ENCODE results near the gene PRICKLE1. TPM values are rescaled to one million over a fixed set of nuclear protein-coding genes. Genes with fewer than 3 reads are reported as not detected.

The PRICKLE1 gene
- 69.0 and 86.0 TPM in 2 replicates for total RNA-seq
- polyA plus RNA-seq: 22.0 and 34.3 TPM in 2 replicates
- 31.1 and 31.4 TPM in 2 replicates for polyA plus RNA-seq (2011; cell fraction: cytosol; rRNA removed)
- polyA plus RNA-seq (2011; cell fraction: nucleus; rRNA removed): 58.0 and 65.5 TPM in 2 replicates
- polyA plus RNA-seq (2012): 23.2 and 38.0 TPM in 2 replicates
- 191 and 247 TPM in 2 replicates for polyA minus RNA-seq
- polyA minus RNA-seq (2011; cell fraction: cytosol; rRNA and poly(A)+ RNA removed): not detected
- 85.1 and 142 TPM in 2 replicates for polyA minus RNA-seq (2011; cell fraction: nucleus; rRNA and poly(A)+ RNA removed)
- percentile 98 among the genes with signal in this experiment for Bru-seq, nascent RNA
- BruChase-seq, experiment 1, labeled RNA remaining after a 6-hour chase: percentile 87 among the genes with signal in this experiment
- BruChase-seq, experiment 2, labeled RNA remaining after a 2-hour chase: percentile 87 among the genes with signal in this experiment
- long read RNA-seq, full-length matches to known transcripts: 11 of 68 reads
- long read RNA-seq, partial matches to known transcripts: 2 of 68 reads
- long read RNA-seq, other reads (novel, unspliced or antisense): 55 of 68 reads

GRCh38 chr12:42589465-42590329, at the start of gene PRICKLE1:
TSS of gene PRICKLE1 (minus strand) at chr12:42589746. CDS start at chr12:42472516, 117,230 bp downstream.
- Histone ChIP-seq H3K9me3 (replicated peaks; ENCODE audit: control insufficient read depth, insufficient read depth, low read length) (no peaks in the 10 kb centered on the region), H3K27ac (ENCODE audit: insufficient read depth, low read depth, low read length) (peak within 1 kb of the TSS; percentile 59), H3K4me1 (ENCODE audit: control insufficient read depth, extremely low read depth, insufficient read depth, low read length) (peaks cover 38% of the 10 kb centered on the region), H3K4me2 (ENCODE audit: insufficient read depth, low read length) (peak within 1 kb of the TSS; percentile 98), H3K36me3 (ENCODE audit: control insufficient read depth in 2 of 2, extremely low read depth in 1 of 2, insufficient read depth in 2 of 2, low read length in 2 of 2) (no peaks in the 10 kb centered on the region), H3K27me3 (ENCODE audit: control insufficient read depth in 2 of 2, insufficient read depth in 2 of 2, low read length in 2 of 2) (no peaks in the 10 kb centered on the region), H3K9me1 (replicated peaks; ENCODE audit: control insufficient read depth, extremely low read depth, insufficient read depth, low read length) (no peaks in the 10 kb centered on the region), H3K9ac (replicated peaks; ENCODE audit: extremely low read depth, insufficient read depth, low read length) (peak within 1 kb of the TSS; percentile 90), H3K79me2 (ENCODE audit: control insufficient read depth, insufficient read depth, low read length) (peaks cover 48% of the 10 kb centered on the region), H4K20me1 (replicated peaks; ENCODE audit: control insufficient read depth, extremely low read depth, insufficient read depth, low read length) (no peaks in the 10 kb centered on the region), H3K4me3 (replicated peaks in 1 of 3; ENCODE audit: insufficient read depth in 1 of 3, low read depth in 1 of 3, low read length in 3 of 3) (peak within 1 kb of the TSS; percentile 81 to 99 (median 86)), H2AFZ (ENCODE audit: low read depth, low read length) (peak within 1 kb of the TSS; percentile 75)
- ChIA-PET CTCF (interaction anchor here (0.7 to 1.4 kb wide), 3 partner anchors 106 to 692 kb away, joined by 3 to 4 read pairs (median 3); no protein-coding TSS in a partner anchor), POLR2A (interaction anchor here (1.1 to 2.5 kb wide), 2 partner anchors 201 to 372 kb away, joined by 3 to 6 read pairs; no protein-coding TSS in a partner anchor)
- DNase-seq (ENCODE audit: low read depth, low spot score) (peak; percentile 69), FAIRE-seq (peak; percentile 33)
- intact Hi-C loops (cut with micrococcal nuclease) (loop anchor here (1.0 to 5.0 kb wide), 7 partner anchors 49 to 750 kb away; no protein-coding TSS in a partner anchor), dilution Hi-C loops (cut with MboI; ENCODE audit: extremely low pct_ligation_motif_present, low sequenced_read_pairs) (loop anchor here (10.0 kb wide), 1 partner anchor 695 kb away; no protein-coding TSS in a partner anchor)
- no TSS peak for BruUV-seq (replicated peaks)
- TF ChIP-seq POLR2AphosphoS5 (IDR thresholded peaks at IDR 0.05; ENCODE audit: insufficient read depth, low read depth, low read length): peak; percentile 79
- no peak for TF ChIP-seq CTCF (IDR thresholded peaks at IDR 0.05; ENCODE audit: extremely low read depth in 1 of 2, insufficient read depth in 1 of 2, low read depth in 1 of 2, low read length in 2 of 2)
- peak; percentile 68 for TF ChIP-seq POLR2A (IDR thresholded peaks at IDR 0.05; ENCODE audit: low read depth, low read length)

All from endothelial cell of umbilical vein (primary cell).